ENCODE measurements around the gene GINS3. TPM values are rescaled to one million over a fixed set of nuclear protein-coding genes. Genes with fewer than 3 reads are reported as not detected.

GINS3 gene
- total RNA-seq, 4 donors from 2014 or later, result 0.55 to 3.3 (median 1.0) TPM

DNA sequence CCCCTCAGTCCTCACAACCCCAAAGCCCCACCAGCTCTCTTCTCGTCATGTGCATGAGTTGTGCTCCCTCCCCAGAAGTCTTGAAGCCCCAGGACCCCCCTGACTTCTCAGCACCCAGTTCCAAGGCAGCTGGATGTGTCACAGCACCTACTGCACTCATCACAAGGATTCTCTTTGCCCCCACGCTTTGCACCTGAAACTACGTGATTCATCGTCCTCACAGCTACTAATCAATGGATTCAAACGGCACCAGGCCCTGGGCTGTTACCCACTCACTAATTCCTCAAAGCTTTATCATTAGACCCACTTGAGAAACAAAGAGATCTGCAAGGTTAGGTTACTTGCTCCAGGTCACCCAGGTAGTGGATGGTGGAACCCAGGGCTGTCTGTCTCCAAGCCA is 62.6 kb downstream of the GINS3 start:
- in situ Hi-C loops (cut with MboI; ENCODE audit: low sequenced_read_pairs in 4 of 4), result no loop called here
- Histone ChIP-seq H3K4me3 (no peak overlapping the region), H3K27me3 (no peaks in the 10 kb centered on the region), H3K36me3 (no peaks in the 10 kb centered on the region), H3K27ac (no peak overlapping the region), H3K9me3 (no peaks in the 10 kb centered on the region), H3K4me1 (no peaks in the 10 kb centered on the region)
- ATAC-seq (no peak), DNase-seq (no peak)
- no peak for TF ChIP-seq POLR2A (IDR thresholded peaks at IDR 0.05)
- TF ChIP-seq, protein P1, sequence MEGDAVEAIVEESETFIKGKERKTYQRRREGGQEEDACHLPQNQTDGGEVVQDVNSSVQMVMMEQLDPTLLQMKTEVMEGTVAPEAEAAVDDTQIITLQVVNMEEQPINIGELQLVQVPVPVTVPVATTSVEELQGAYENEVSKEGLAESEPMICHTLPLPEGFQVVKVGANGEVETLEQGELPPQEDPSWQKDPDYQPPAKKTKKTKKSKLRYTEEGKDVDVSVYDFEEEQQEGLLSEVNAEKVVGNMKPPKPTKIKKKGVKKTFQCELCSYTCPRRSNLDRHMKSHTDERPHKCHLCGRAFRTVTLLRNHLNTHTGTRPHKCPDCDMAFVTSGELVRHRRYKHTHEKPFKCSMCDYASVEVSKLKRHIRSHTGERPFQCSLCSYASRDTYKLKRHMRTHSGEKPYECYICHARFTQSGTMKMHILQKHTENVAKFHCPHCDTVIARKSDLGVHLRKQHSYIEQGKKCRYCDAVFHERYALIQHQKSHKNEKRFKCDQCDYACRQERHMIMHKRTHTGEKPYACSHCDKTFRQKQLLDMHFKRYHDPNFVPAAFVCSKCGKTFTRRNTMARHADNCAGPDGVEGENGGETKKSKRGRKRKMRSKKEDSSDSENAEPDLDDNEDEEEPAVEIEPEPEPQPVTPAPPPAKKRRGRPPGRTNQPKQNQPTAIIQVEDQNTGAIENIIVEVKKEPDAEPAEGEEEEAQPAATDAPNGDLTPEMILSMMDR (IDR thresholded peaks at IDR 0.05 in 4 of 5, conservative IDR thresholded peaks at IDR 0.05 in 1 of 5), result no peak
- intact Hi-C loops (cut with DNase I; ENCODE audit: low total_unique reads), result no loop called here

Other genes starting within 250 kb of the GINS3 start
- 10 to 100 TPM; 14.0 to 29.5 (median 20.4) TPM for gene CSNK2A2, start 194.4 kb upstream of the GINS3 start, total RNA-seq
- not detected for gene PRSS54, start 97.4 kb upstream of the GINS3 start, total RNA-seq
- gene NDRG4, start 107.7 kb downstream of the GINS3 start, total RNA-seq, result 10 to 100 TPM in 2 of 4 donors, 1 to 10 TPM in 2; 2.0 to 13.3 (median 6.5) TPM
- 10 to 100 TPM; 30.8 to 40.2 (median 38.4) TPM for gene SETD6, start 123.0 kb downstream of the GINS3 start, total RNA-seq
- 100 to 1,000 TPM in 1 of 4 donors, 10 to 100 TPM in 3; 54.7 to 119 (median 87.2) TPM for gene CNOT1, start 237.4 kb downstream of the GINS3 start, total RNA-seq

All from gastrocnemius medialis (tissue), 4 donors.